ENCODE data around the gene CDK3. TPM values are rescaled to one million over a fixed set of nuclear protein-coding genes. Genes with fewer than 3 reads are reported as not detected.
"Not testable (repeated sequence)": the region's sequence is repeated elsewhere in the genome, so short reads cannot be mapped to it uniquely, and the experiment has no call there.

Gene CDK3
- total RNA-seq, 1 experiment from 2014 or later = 11.9 TPM

GRCh38 chr17:75965468-75965867 lies 35.2 kb upstream of the CDK3 start:
- ChIA-PET CTCF (no interaction called here), POLR2A (no interaction called here)
- in situ Hi-C loops (cut with HindIII; ENCODE audit: low pct_unique_long_range_greater_than_20kb, low sequenced_read_pairs) = no loop called here
- Histone ChIP-seq H3K9me3 (ENCODE audit: control insufficient read depth, insufficient read depth, low read depth, low read length) (no peaks in the 10 kb centered on the region), H3K4me1 (ENCODE audit: control insufficient read depth, insufficient read depth, low read length) (no peaks in the 10 kb centered on the region), H3K36me3 (ENCODE audit: control insufficient read depth, insufficient read depth, low read length) (no peaks in the 10 kb centered on the region), H3K4me3 (ENCODE audit: low read depth in 2 of 2, low read length in 2 of 2) (no peak overlapping the region), H3K27ac (ENCODE audit: low read length) (no peak overlapping the region), H3K27me3 (ENCODE audit: control insufficient read depth, insufficient read depth, low read length) (no peaks in the 10 kb centered on the region)
- no peak for TF ChIP-seq TCF7L2 (IDR thresholded peaks at IDR 0.05; ENCODE audit: low read depth, low read length)
- TF ChIP-seq, protein P1, sequence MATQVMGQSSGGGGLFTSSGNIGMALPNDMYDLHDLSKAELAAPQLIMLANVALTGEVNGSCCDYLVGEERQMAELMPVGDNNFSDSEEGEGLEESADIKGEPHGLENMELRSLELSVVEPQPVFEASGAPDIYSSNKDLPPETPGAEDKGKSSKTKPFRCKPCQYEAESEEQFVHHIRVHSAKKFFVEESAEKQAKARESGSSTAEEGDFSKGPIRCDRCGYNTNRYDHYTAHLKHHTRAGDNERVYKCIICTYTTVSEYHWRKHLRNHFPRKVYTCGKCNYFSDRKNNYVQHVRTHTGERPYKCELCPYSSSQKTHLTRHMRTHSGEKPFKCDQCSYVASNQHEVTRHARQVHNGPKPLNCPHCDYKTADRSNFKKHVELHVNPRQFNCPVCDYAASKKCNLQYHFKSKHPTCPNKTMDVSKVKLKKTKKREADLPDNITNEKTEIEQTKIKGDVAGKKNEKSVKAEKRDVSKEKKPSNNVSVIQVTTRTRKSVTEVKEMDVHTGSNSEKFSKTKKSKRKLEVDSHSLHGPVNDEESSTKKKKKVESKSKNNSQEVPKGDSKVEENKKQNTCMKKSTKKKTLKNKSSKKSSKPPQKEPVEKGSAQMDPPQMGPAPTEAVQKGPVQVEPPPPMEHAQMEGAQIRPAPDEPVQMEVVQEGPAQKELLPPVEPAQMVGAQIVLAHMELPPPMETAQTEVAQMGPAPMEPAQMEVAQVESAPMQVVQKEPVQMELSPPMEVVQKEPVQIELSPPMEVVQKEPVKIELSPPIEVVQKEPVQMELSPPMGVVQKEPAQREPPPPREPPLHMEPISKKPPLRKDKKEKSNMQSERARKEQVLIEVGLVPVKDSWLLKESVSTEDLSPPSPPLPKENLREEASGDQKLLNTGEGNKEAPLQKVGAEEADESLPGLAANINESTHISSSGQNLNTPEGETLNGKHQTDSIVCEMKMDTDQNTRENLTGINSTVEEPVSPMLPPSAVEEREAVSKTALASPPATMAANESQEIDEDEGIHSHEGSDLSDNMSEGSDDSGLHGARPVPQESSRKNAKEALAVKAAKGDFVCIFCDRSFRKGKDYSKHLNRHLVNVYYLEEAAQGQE (IDR thresholded peaks at IDR 0.05; ENCODE audit: insufficient read depth in 1 of 2, low read depth in 2 of 2, low read length in 1 of 2) = no peak
- TF ChIP-seq POLR2AphosphoS5 (IDR thresholded peaks at IDR 0.05; ENCODE audit: low read depth, low read length) = no peak
- TF ChIP-seq, protein P2, sequence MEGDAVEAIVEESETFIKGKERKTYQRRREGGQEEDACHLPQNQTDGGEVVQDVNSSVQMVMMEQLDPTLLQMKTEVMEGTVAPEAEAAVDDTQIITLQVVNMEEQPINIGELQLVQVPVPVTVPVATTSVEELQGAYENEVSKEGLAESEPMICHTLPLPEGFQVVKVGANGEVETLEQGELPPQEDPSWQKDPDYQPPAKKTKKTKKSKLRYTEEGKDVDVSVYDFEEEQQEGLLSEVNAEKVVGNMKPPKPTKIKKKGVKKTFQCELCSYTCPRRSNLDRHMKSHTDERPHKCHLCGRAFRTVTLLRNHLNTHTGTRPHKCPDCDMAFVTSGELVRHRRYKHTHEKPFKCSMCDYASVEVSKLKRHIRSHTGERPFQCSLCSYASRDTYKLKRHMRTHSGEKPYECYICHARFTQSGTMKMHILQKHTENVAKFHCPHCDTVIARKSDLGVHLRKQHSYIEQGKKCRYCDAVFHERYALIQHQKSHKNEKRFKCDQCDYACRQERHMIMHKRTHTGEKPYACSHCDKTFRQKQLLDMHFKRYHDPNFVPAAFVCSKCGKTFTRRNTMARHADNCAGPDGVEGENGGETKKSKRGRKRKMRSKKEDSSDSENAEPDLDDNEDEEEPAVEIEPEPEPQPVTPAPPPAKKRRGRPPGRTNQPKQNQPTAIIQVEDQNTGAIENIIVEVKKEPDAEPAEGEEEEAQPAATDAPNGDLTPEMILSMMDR (IDR thresholded peaks at IDR 0.05) = no peak
- no peak for TF ChIP-seq SIN3A (IDR thresholded peaks at IDR 0.05; ENCODE audit: borderline replicate concordance, insufficient read depth, low read depth, low read length)
- BruUV-seq (replicated peaks) = no TSS peak
- DNase-seq (ENCODE audit: low read depth, low spot score) (no peak), ATAC-seq (no peak)
- intact Hi-C loops (cut with micrococcal nuclease; ENCODE audit: unreplicated experiment) = no loop called here

- H3K9me3 ChIP-seq (ENCODE audit: control insufficient read depth, insufficient read depth, low read depth, low read length); BruUV-seq (replicated peaks); H3K27ac ChIP-seq (ENCODE audit: low read length); in situ Hi-C loops (cut with HindIII; ENCODE audit: low pct_unique_long_range_greater_than_20kb, low sequenced_read_pairs); POLR2A ChIA-PET; H3K36me3 ChIP-seq (ENCODE audit: control insufficient read depth, insufficient read depth, low read length); intact Hi-C loops (cut with micrococcal nuclease; ENCODE audit: unreplicated experiment); H3K4me1 ChIP-seq (ENCODE audit: control insufficient read depth, insufficient read depth, low read length); DNase-seq (ENCODE audit: low read depth, low spot score); H3K4me3 ChIP-seq (ENCODE audit: low read depth in 2 of 2, low read length in 2 of 2); ATAC-seq; CTCF ChIA-PET; H3K27me3 ChIP-seq (ENCODE audit: control insufficient read depth, insufficient read depth, low read length): not testable (repeated sequence)
These were observed 31.6 kb upstream of the CDK3 start for GRCh38 chr17:75969044-75969443.

DNA sequence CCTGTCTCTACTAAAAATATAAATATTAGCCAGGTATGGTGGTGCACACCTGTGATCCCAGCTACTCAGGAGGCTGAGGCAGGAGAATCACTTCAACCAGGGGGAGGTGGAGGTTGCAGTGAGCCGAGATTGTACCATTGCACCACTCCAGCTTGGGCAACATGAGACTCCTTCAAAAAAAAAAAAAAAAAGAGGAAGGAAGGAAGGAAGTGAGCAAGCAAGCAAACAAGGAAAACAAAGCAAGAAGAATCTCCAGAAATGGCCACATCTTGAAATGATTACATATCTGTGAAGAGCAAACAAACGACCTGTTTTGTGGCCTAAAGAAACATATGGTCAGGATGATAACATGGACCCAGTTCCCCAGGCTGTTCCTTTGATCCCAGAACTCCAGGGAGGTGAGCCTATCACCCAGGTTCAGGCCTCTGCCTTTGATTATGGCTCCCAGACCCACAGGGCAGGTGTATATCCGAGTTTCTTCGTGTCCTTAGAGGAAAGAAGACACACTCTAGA lies 30.6 kb upstream of the CDK3 start:
- in situ Hi-C loops (cut with HindIII; ENCODE audit: low pct_unique_long_range_greater_than_20kb, low sequenced_read_pairs) (no loop called here), intact Hi-C loops (cut with micrococcal nuclease; ENCODE audit: unreplicated experiment) (no loop called here)
- CTCF ChIA-PET = no interaction called here
- BruUV-seq (replicated peaks) = no TSS peak
- ATAC-seq = no peak
- H3K4me3 ChIP-seq (ENCODE audit: low read depth in 2 of 2, low read length in 2 of 2) = no peak overlapping the region
- H3K4me1 ChIP-seq (ENCODE audit: control insufficient read depth, insufficient read depth, low read length) = no peaks in the 10 kb centered on the region
- H3K27ac ChIP-seq (ENCODE audit: low read length) = no peak overlapping the region
- no peak for DNase-seq (ENCODE audit: low read depth, low spot score)
- H3K27me3 ChIP-seq (ENCODE audit: control insufficient read depth, insufficient read depth, low read length) = no peaks in the 10 kb centered on the region
- H3K9me3 ChIP-seq (ENCODE audit: control insufficient read depth, insufficient read depth, low read depth, low read length) = no peaks in the 10 kb centered on the region
- POLR2A ChIA-PET = no interaction called here
- peaks cover 7% of the 10 kb centered on the region; the same call in 1 of the 2 replicates for H3K36me3 ChIP-seq (ENCODE audit: control insufficient read depth, insufficient read depth, low read length)
- TF ChIP-seq SIN3A (IDR thresholded peaks at IDR 0.05; ENCODE audit: borderline replicate concordance, insufficient read depth, low read depth, low read length) = no peak
- TF ChIP-seq, protein P2 (IDR thresholded peaks at IDR 0.05) = no peak
- TF ChIP-seq POLR2AphosphoS5 (IDR thresholded peaks at IDR 0.05; ENCODE audit: low read depth, low read length) = no peak
- TF ChIP-seq, protein P1 (IDR thresholded peaks at IDR 0.05; ENCODE audit: insufficient read depth in 1 of 2, low read depth in 2 of 2, low read length in 1 of 2) = no peak
- no peak for TF ChIP-seq TCF7L2 (IDR thresholded peaks at IDR 0.05; ENCODE audit: low read depth, low read length)
